ENCODE measurements around the gene LUZP2. TPM values are rescaled to one million over a fixed set of nuclear protein-coding genes. Genes with fewer than 3 reads are reported as not detected.

Gene LUZP2
- total and polyA plus RNA-seq, 9 of the 15 experiments (the other 6 are each of a cell fraction or from before 2014, with no cell fraction given), result not detected

DNA sequence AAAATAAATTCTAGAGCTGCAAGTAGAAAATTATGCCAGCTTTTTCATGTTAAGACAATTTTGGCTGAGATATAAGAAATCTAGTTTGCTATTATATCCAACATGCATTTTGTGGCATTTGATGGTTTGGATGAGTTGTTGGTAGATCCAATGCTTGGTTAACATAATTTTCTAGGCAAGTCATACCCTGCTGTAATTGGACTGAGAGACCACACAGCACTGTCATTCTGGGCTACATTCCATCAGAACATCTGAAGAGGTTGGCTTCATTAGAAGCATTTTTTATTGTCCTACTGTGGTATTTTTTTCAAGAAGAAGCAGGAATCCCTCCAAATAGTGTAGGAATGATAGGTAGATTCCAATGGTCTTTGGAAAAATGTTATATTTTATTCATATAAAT, 561.0 kb downstream of the LUZP2 start (continued):
- TF ChIP-seq, protein P1, sequence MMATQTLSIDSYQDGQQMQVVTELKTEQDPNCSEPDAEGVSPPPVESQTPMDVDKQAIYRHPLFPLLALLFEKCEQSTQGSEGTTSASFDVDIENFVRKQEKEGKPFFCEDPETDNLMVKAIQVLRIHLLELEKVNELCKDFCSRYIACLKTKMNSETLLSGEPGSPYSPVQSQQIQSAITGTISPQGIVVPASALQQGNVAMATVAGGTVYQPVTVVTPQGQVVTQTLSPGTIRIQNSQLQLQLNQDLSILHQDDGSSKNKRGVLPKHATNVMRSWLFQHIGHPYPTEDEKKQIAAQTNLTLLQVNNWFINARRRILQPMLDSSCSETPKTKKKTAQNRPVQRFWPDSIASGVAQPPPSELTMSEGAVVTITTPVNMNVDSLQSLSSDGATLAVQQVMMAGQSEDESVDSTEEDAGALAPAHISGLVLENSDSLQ (IDR thresholded peaks at IDR 0.05), result no peak
- TF ChIP-seq, protein P2, sequence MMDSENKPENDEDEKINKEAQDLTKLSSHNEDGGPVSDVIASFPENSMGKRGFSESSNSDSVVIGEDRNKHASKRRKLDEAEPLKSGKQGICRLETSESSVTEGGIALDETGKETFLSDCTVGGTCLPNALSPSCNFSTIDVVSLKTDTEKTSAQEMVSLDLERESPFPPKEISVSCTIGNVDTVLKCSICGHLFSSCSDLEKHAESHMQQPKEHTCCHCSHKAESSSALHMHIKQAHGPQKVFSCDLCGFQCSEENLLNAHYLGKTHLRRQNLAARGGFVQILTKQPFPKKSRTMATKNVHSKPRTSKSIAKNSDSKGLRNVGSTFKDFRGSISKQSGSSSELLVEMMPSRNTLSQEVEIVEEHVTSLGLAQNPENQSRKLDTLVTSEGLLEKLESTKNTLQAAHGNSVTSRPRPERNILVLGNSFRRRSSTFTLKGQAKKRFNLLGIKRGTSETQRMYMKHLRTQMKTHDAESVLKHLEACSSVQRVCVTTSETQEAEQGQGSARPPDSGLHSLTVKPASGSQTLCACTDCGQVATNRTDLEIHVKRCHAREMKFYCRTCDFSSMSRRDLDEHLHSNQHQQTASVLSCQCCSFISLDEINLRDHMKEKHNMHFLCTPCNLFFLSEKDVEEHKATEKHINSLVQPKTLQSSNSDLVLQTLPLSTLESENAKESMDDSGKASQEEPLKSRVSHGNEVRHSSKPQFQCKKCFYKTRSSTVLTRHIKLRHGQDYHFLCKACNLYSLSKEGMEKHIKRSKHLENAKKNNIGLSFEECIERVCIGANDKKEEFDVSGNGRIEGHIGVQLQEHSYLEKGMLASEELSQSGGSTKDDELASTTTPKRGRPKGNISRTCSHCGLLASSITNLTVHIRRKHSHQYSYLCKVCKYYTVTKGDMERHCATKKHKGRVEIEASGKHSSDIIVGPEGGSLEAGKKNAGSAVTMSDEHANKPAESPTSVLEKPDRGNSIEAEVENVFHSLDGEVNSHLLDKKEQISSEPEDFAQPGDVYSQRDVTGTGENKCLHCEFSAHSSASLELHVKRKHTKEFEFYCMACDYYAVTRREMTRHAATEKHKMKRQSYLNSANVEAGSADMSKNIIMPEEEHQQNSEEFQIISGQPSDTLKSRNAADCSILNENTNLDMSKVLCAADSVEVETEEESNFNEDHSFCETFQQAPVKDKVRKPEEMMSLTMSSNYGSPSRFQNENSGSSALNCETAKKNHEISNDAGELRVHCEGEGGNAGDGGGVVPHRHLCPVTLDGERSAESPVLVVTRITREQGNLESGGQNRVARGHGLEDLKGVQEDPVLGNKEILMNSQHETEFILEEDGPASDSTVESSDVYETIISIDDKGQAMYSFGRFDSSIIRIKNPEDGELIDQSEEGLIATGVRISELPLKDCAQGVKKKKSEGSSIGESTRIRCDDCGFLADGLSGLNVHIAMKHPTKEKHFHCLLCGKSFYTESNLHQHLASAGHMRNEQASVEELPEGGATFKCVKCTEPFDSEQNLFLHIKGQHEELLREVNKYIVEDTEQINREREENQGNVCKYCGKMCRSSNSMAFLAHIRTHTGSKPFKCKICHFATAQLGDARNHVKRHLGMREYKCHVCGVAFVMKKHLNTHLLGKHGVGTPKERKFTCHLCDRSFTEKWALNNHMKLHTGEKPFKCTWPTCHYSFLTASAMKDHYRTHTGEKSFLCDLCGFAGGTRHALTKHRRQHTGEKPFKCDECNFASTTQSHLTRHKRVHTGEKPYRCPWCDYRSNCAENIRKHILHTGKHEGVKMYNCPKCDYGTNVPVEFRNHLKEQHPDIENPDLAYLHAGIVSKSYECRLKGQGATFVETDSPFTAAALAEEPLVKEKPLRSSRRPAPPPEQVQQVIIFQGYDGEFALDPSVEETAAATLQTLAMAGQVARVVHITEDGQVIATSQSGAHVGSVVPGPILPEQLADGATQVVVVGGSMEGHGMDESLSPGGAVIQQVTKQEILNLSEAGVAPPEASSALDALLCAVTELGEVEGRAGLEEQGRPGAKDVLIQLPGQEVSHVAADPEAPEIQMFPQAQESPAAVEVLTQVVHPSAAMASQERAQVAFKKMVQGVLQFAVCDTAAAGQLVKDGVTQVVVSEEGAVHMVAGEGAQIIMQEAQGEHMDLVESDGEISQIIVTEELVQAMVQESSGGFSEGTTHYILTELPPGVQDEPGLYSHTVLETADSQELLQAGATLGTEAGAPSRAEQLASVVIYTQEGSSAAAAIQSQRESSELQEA (IDR thresholded peaks at IDR 0.05; ENCODE audit: low read depth), result no peak
- no peak for TF ChIP-seq ZNF696 (CRISPR knock-in tag; conservative IDR thresholded peaks at IDR 0.05)
- TF ChIP-seq, protein P3, sequence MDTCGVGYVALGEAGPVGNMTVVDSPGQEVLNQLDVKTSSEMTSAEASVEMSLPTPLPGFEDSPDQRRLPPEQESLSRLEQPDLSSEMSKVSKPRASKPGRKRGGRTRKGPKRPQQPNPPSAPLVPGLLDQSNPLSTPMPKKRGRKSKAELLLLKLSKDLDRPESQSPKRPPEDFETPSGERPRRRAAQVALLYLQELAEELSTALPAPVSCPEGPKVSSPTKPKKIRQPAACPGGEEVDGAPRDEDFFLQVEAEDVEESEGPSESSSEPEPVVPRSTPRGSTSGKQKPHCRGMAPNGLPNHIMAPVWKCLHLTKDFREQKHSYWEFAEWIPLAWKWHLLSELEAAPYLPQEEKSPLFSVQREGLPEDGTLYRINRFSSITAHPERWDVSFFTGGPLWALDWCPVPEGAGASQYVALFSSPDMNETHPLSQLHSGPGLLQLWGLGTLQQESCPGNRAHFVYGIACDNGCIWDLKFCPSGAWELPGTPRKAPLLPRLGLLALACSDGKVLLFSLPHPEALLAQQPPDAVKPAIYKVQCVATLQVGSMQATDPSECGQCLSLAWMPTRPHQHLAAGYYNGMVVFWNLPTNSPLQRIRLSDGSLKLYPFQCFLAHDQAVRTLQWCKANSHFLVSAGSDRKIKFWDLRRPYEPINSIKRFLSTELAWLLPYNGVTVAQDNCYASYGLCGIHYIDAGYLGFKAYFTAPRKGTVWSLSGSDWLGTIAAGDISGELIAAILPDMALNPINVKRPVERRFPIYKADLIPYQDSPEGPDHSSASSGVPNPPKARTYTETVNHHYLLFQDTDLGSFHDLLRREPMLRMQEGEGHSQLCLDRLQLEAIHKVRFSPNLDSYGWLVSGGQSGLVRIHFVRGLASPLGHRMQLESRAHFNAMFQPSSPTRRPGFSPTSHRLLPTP (IDR thresholded peaks at IDR 0.05; ENCODE audit: borderline replicate concordance, extremely low read depth, insufficient read length), result no peak
